NCI-H187 (cell line): ENCODE data around the gene ANKZF1.

Source experiments
- DNase-seq, 2 experiments: peaks; one replicate each; lab custom pipeline; 2025; lab: John Stamatoyannopoulos, UW

Gene ANKZF1

GRCh38 chr2:219207884-219208740 is 21.5 kb upstream of the ANKZF1 start:
- DNase-seq: no peak

- no peak for DNase-seq
Observed at GRCh38 chr2:219209236-219210195, 20.1 kb upstream of the ANKZF1 start.

- no peak for DNase-seq
Observed at GRCh38 chr2:219210196-219210885, 19.3 kb upstream of the ANKZF1 start.

- no peak for DNase-seq
Observed at GRCh38 chr2:219210886-219211362, 18.7 kb upstream of the ANKZF1 start.

DNA sequence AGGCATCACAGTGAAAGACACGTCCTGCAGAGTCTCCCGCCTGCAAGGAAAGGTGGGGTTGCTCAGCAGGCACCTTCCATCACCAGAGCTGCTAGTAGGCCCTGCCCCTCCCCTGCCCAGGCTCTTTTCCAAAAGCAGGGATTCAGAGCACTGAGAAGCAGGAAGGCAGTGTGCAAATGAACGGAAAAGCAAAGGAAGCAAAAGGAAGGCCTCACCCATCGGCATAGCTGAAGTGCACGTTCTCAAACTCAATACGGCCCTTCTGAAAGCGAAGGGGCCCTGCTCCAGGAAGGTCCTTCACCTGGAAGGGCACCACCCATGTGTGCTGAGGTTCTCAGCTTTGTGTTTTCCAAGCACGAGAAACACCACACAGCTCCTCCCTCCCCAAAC is 16.6 kb upstream of the ANKZF1 start:
- DNase-seq: no peak

GRCh38 chr2:219213486-219214071 is 16.0 kb upstream of the ANKZF1 start:
- no peak for DNase-seq

DNA sequence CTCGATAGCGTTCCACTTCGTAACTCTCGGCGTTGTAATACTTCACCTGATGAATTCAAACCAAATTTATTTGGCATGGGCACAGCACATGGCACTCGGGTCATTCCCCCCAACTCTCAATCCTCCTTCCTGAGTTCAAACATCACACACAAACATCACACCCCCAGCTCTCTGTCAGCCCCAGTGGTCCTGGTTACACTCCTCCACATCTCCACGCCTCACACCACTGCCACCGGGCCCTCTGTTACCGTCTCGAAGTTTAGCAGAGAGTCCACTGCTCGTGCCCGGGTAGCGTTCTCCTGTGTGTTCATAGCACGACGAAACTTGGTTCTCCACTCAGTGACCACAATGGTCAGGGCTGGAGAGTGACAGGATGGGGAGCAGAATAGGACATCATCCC is 15.5 kb upstream of the ANKZF1 start:
- no peak for DNase-seq

- DNase-seq: no peak
Observed at GRCh38 chr2:219214786-219215185, 14.8 kb upstream of the ANKZF1 start.

GRCh38 chr2:219215871-219216534 is 13.6 kb upstream of the ANKZF1 start:
- no peak for DNase-seq

GRCh38 chr2:219216535-219216915 is 13.1 kb upstream of the ANKZF1 start:
- DNase-seq: no peak

GRCh38 chr2:219218217-219218731 is 11.3 kb upstream of the ANKZF1 start:
- DNase-seq: peak in 1 of 2 experiments; percentile 38

GRCh38 chr2:219218732-219219701 is 10.6 kb upstream of the ANKZF1 start, which contains the start of gene ABCB6:
Gene ABCB6, minus strand, starts transcription at chr2:219218958. Its CDS starts 285 bp downstream, at chr2:219218673.
- DNase-seq: peak; percentile 38 to 83

DNA sequence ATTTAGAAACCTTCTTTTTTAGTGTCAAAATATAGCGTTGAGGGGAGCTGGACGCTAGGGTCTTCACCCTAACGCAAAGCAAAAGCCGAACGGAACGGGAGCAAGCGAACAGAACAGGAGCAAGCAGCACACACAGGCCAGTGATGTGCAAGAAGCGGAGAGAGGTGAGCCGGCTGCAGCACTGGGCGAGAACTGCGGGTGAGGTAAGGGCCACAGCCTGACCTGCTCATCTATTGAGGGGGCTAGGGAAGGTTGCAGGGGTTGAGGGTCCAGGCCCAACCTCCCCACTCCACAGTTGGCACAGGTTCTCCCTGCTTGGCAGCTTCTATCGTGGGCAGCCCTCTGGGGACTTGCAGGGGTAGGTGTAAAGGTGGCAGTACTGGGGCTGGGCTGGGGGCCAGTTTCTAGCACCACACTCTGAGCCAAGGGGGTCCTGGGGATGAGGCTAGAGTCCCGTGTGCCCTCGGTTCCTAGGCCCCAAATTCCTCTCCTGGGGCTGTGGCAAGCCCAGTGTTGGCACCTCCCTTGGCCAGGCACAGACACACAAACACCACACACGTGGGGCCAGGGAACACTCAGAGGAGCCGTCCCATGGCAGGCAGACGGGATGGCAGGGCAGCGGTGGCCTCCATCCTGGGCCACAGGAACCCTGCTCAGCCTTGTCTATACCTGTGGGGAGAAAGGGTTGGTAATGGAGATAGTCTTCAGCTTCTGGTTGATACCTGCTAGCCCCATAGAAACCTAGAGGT is 9.6 kb upstream of the ANKZF1 start:
- DNase-seq: no peak

DNA sequence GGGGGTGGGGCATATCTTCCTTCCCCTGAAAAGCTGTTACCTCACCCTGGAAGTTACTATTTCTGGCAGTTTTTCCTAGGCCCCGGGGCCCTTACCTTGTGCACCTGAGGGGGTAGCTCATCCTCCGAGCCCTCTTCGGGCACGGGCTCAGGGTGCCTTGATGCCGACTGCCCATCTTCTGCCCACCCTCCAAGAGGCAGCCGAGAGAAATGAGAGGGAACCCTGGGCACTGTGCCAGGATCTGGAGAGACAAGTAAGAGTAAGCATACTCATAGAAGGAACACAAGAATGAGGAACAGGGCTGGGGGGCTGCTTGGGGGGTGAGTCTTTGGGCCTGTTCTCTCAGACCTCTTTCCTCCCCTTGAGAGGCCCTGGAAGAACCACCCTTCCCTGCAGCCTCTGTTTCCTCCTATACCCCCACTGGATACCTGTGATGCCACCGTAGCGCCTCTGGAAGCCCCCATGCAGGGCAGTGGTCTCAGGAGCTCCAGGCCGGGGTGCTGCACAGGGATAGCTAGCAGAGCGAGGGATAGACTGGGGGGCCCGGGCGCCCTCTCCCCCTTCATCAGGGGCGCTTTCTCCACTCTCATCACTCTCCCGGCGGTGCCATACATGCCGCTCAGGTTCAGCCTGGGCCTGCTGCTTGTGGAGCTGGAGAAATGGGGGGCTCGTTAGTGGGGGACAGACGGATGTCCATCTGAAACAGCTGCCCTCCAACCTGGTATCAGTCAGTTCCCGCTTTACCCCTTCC is 8.8 kb upstream of the ANKZF1 start:
- no peak for DNase-seq

GRCh38 chr2:219221957-219222518 is 7.6 kb upstream of the ANKZF1 start:
- DNase-seq: no peak

DNA sequence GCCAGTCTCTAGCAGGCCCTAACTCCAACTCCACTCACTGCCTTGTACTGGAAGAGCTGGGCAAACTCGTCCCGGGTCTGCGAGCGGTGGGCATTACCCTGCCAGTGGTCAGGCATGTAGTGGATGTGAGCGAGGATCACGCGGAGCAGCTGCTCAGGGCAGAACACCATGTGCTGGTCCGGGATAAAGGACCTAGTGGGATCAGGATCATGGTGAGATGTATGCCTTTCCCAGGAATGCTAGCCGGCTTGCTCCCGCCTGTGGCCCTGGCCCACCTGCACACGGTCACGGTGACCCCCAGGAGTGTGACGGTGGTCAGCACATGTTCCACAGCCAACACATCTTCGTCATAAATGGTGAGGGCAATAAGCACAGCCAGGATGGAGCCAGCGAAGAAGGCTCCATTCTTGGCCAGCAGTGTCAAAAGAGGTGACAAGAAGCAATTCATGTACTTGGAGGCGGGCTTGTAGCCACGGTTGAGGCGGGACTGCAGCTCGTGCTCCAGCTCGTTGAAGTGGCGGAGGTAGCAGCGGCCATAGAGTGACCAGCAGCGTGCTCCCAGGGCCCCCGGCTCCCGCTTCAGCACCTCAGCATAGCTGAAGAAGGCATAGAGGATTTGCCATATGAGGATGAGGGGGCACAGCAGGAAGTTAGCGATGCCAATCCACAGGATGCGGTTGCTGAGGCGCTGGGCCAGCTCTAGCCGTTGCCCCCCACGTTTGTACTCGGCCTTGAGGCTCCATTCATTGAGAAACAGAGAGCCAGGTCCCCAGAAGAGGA is 5.6 kb upstream of the ANKZF1 start:
- no peak for DNase-seq

GRCh38 chr2:219225350-219225749 is 4.3 kb upstream of the ANKZF1 start:
- DNase-seq: no peak
